GM12874 (cell line): ENCODE measurements around the gene ARHGAP40.

Experiments
- TF ChIP-seq, protein P1 (sequence below): IDR thresholded peaks from 2 replicates; pipeline ENCODE4 v1.5.1; 2011; ENCODE audit warnings: low read depth, mild to moderate bottlenecking, control low read depth, low read length, moderate library complexity; ENCODE audit not compliant: insufficient read depth

The ARHGAP40 gene

DNA sequence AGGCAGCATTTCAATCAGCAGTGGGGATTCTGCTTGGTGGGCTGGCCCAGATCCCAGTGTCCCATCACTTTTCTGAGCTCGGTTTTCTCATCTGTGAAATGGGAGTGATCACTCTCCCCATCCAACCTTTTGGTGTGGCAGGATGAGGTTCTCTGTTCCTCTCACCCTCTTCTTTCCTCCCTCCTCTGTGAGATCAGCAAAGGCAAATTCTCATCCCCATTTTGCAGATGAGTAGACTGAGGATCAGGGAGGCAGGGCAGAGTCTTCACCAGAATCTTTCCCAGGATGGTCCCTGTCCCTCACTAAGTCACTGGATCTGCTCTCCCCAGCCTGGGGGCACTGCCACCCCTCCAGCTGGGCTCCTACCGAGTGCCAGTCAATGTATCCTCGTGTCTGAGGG lies 62.1 kb downstream of the ARHGAP40 start:
- TF ChIP-seq, protein P1, sequence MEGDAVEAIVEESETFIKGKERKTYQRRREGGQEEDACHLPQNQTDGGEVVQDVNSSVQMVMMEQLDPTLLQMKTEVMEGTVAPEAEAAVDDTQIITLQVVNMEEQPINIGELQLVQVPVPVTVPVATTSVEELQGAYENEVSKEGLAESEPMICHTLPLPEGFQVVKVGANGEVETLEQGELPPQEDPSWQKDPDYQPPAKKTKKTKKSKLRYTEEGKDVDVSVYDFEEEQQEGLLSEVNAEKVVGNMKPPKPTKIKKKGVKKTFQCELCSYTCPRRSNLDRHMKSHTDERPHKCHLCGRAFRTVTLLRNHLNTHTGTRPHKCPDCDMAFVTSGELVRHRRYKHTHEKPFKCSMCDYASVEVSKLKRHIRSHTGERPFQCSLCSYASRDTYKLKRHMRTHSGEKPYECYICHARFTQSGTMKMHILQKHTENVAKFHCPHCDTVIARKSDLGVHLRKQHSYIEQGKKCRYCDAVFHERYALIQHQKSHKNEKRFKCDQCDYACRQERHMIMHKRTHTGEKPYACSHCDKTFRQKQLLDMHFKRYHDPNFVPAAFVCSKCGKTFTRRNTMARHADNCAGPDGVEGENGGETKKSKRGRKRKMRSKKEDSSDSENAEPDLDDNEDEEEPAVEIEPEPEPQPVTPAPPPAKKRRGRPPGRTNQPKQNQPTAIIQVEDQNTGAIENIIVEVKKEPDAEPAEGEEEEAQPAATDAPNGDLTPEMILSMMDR, result no peak

DNA sequence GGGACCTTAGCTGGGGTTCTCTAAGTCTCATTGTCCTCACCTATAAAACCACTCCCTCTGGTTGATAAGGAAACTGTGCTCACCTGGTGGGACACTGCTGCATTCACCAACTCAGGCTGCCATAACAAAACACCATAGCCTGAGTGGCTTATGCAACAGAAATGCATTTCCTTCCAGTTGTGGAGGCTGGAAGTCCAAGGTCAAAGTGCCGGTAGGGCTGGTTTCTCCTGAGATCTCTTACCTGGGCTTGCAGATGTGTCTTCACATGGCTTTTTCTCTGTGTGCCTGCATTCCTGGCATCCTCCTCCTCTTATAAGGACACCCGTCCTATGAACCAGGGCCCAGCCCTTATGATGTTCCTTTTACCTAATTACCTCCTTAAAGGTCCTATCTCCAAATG lies 62.7 kb downstream of the ARHGAP40 start:
- TF ChIP-seq, protein P1, result no peak

DNA sequence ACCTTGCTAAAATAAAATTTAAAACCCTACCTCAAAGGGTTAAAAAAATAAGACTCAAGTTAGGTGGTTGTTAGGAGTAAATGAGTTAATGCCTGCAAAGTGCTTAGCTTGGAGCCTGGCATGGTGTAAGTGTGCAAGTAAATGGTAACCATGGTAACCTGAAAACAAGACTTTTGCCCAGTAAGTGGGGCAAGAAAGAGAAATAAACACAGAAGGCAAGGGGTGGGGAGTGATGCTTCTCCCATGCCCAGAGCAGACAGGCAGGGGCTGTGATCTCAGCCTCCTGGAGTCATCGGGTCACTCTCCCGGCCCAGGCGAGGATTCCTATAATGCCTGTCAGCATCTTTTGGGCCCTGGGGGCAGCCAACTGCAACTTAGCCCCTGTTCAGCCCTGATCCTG lies 63.5 kb downstream of the ARHGAP40 start:
- TF ChIP-seq, protein P1, result no peak

DNA sequence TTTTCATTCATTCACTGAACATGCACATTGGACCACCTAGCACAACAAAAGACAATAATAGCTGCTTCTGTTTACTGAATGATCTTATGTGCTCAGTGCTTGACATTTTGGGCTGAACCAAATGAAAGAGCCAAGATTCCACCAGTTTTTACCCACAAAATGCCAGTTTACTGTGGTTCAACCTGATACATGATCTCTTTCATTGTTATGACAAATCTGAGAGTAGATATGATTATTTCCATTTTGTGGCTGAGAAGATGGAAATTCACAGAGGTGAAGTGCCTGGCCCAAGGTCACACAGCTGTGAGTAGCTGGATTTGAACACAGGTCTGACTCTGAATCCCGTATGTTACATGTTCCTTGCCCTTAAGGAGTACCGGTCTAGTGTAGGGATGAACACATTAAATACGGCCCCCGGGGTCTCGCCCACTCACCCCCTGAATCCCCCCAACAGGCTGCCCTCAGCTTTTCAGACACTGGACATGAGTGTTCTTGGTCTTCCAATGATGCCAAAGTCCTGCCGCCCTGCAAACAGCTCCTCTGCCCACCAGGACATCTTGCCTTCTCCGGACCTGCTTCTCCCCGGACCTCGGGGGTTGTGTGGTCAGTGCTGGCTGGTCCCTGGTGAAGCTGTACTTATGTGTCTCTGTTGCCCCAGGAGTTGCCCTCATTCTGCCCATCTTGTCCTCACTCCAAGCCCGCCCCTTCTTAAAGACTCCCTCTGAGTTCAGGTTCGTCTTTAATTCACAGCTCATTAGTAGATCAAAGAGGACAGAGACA lies 64.1 kb downstream of the ARHGAP40 start:
- TF ChIP-seq, protein P1, result no peak

DNA sequence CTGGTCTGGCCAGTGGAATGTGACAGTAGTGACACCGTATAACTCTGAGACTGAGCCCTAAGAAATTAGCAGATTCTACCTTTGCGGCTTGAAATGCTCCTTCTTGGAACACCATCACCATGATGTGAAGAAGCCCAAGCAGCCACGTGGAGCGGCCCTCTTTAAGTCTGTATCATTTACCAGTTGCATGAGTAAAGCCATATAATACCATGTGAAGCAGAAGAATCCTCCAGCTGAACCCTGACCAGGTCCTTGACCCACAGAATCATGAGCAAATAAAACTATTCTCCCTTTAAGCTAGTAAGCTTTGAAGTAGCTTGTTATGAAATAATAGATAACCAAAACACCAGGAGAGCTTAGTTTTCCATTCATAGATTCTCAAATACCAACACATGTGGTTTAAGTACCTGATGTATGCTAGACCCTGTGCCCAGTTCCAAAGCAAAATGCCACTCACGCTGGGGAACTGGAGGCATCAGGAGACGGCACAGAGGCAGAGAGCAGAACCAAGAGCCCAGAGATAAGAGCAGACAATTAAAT lies 65.9 kb downstream of the ARHGAP40 start:
- TF ChIP-seq, protein P1, result no peak

DNA sequence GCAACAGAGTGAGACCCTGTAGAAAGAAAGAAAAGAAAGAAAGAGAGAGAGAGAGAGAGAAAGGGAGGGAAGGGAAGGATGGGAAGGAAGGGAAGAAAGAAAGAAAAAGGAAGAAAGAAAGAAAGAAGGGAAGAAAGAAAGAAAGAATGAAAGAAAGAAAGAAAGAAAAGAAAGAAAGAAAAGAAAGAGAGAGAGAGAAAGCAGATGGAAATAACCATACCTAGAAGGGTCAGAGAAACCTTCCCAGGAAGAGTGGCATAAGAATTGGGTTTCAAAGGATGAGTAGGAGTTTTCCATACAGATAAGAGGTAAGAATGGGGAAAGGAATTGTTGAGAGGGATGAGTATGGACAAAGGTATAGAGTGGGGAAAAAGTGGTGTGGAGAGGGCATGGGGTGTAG lies 68.1 kb downstream of the ARHGAP40 start:
- TF ChIP-seq, protein P1, result no peak

DNA sequence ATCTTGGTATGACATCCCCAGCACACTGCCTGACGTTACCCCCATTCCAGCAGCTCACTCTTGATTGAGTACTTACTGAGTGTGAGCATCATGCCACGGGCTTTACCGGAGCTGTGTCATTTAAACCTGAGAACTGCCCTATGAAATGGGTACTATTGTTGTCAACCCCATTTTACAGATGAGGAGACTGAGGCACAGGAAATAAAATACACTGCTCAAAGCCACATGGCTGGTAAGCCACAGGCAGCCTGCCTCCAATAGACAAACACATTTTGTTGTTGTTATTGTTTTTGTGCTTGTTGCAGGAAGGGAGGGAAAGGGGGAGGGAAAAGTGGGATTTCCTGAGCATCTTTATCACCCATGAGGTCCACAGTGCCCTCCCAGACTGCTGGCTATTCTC lies 69.2 kb downstream of the ARHGAP40 start:
- TF ChIP-seq, protein P1, result no peak
